Measurements from ENCODE around the gene TMEM203. TPM values are rescaled to one million over a fixed set of nuclear protein-coding genes. Genes with fewer than 3 reads are reported as not detected.

Gene TMEM203
- total and polyA plus RNA-seq, 2 of the 13 experiments (the other 11 are each of a cell fraction or from before 2014, with no cell fraction given) = 23.4 to 36.7 TPM

- TF ChIP-seq ZBED4 (CRISPR knock-in tag; IDR thresholded peaks at IDR 0.05; ENCODE audit: borderline replicate concordance) (peak; percentile 19; the same call in 1 of the 2 replicates), POLR2A (IDR thresholded peaks at IDR 0.05; ENCODE audit: insufficient read depth in 1 of 2, low read depth in 2 of 2, low read length in 2 of 2) (peak in 1 of 2 experiments; percentile 72; a peak in 2 of 4 replicates), BRF2 (CRISPR knock-in tag; IDR thresholded peaks at IDR 0.05) (no peak), RCOR2 (CRISPR knock-in tag; IDR thresholded peaks at IDR 0.05) (no peak), SALL1 (CRISPR knock-in tag; IDR thresholded peaks at IDR 0.05) (peak; percentile 77), SRSF1 (optimal IDR thresholded peaks at IDR 0.05; ENCODE audit: low read depth, low read length) (no peak), ZNF552 (CRISPR knock-in tag; IDR thresholded peaks at IDR 0.05; ENCODE audit: borderline replicate concordance) (no peak), ZNF576 (CRISPR knock-in tag; IDR thresholded peaks at IDR 0.05) (no peak), ZBTB2 (CRISPR knock-in tag; IDR thresholded peaks at IDR 0.05; ENCODE audit: low read depth) (peak; percentile 62), HDAC1 (CRISPR knock-in tag; IDR thresholded peaks at IDR 0.05) (peak; percentile 100), FOXO1 (CRISPR knock-in tag; IDR thresholded peaks at IDR 0.05) (no peak), KIAA2018 (CRISPR knock-in tag; IDR thresholded peaks at IDR 0.05; ENCODE audit: borderline replicate concordance) (no peak)
Observed at GRCh38 chr9:137205126-137206069, at the start of gene TMEM203, which contains the start of gene NDOR1 (continued).
